ENCODE data around the gene CASKIN2.

- TF ChIP-seq POLR2A (IDR thresholded peaks at IDR 0.05): no peak
- no peak for TF ChIP-seq CTCF (IDR thresholded peaks at IDR 0.05)
Measured at GRCh38 chr17:75511270-75511609, 4.1 kb downstream of the CASKIN2 start.

Measured in heart left ventricle (tissue), 13 donors.